CD4-positive, alpha-beta T cell treated with Interleukin-15 for 1 hour (primary cell): ENCODE results near the gene COMMD1.
"Not testable (repeated sequence)": the region's sequence is repeated elsewhere in the genome, so short reads cannot be mapped to it uniquely, and the experiment has no call there.

Experiments used
- DNase-seq: peaks from one replicate; pipeline ENCODE4 v3.0.0-alpha.2; 2020

Gene COMMD1

GRCh38 chr2:62076980-62077638 lies 171.6 kb downstream of the COMMD1 start:
- no peak for DNase-seq

- DNase-seq: no peak
Observed at GRCh38 chr2:62084801-62085200, 179.3 kb downstream of the COMMD1 start.

- no peak for DNase-seq
Observed at GRCh38 chr2:62089658-62090057, 184.2 kb downstream of the COMMD1 start.

- no peak for DNase-seq
Observed at GRCh38 chr2:62091471-62091870, 186.0 kb downstream of the COMMD1 start.

GRCh38 chr2:62099050-62099449 lies 193.6 kb downstream of the COMMD1 start:
- no peak for DNase-seq

- no peak for DNase-seq
Observed at GRCh38 chr2:62099523-62100175, 194.2 kb downstream of the COMMD1 start.

- no peak for DNase-seq
Observed at GRCh38 chr2:62101886-62102285, 196.4 kb downstream of the COMMD1 start.

- DNase-seq: no peak
Observed at GRCh38 chr2:62102402-62102920, 197.0 kb downstream of the COMMD1 start.

GRCh38 chr2:62109554-62109953 lies 204.1 kb downstream of the COMMD1 start:
- DNase-seq: no peak

GRCh38 chr2:62110415-62111025 lies 205.0 kb downstream of the COMMD1 start:
- no peak for DNase-seq

GRCh38 chr2:62112179-62112578 lies 206.7 kb downstream of the COMMD1 start:
- no peak for DNase-seq

- no peak for DNase-seq
Observed at GRCh38 chr2:62114564-62114963, 209.1 kb downstream of the COMMD1 start.

GRCh38 chr2:62116983-62117382 lies 211.5 kb downstream of the COMMD1 start:
- DNase-seq: no peak

- no peak for DNase-seq
Observed at GRCh38 chr2:62118160-62118559, 212.7 kb downstream of the COMMD1 start.

GRCh38 chr2:62119311-62119974 lies 214.0 kb downstream of the COMMD1 start:
- no peak for DNase-seq

- DNase-seq: not testable (repeated sequence)
Observed at GRCh38 chr2:62126239-62126638, 220.8 kb downstream of the COMMD1 start.

- no peak for DNase-seq
Observed at GRCh38 chr2:62133320-62133823, 227.9 kb downstream of the COMMD1 start.

- no peak for DNase-seq
Observed at GRCh38 chr2:62136956-62137830, 231.7 kb downstream of the COMMD1 start.

GRCh38 chr2:62140426-62141141 lies 235.1 kb downstream of the COMMD1 start:
- DNase-seq: no peak

- no peak for DNase-seq
Observed at GRCh38 chr2:62141142-62141740, 235.8 kb downstream of the COMMD1 start.

- no peak for DNase-seq
Observed at GRCh38 chr2:62142054-62142453, 236.6 kb downstream of the COMMD1 start.
